Keratinocyte (primary cell): ENCODE results near the gene MEF2A. TPM values are rescaled to one million over a fixed set of nuclear protein-coding genes. Genes with fewer than 3 reads are reported as not detected.

Source experiments
- DNase-seq: peaks from one replicate; pipeline ENCODE4 v3.0.0-alpha.2; 2011; ENCODE audit warnings: low read depth, missing footprints, low spot score
- FAIRE-seq: peaks from 2 replicates; lab custom pipeline; 2011; peaks lifted over from hg19 to GRCh38; lab: Jason Lieb, UNC
- H2AFZ ChIP-seq: 2 replicates; pipeline ENCODE4 v1.6.0; 2012; ENCODE audit warnings: low read length, control low read depth, inconsistent platforms; ENCODE audit not compliant: control insufficient read depth
- H3K27ac ChIP-seq: 2 replicates; pipeline ENCODE4 v1.5.1; 2011; ENCODE audit warnings: low read length; ENCODE audit not compliant: control insufficient read depth, insufficient read depth
- H3K27me3 ChIP-seq: 3 replicates; pipeline ENCODE4 v1.6.0; 2011; ENCODE audit warnings: low read length; ENCODE audit not compliant: control insufficient read depth, insufficient read depth; ENCODE audit errors: extremely low read depth
- H3K36me3 ChIP-seq, 2 experiments: 2 replicates in 1 of 2; 3 replicates in 1 of 2; pipeline ENCODE4 v1.5.1; 2011; ENCODE audit warnings: low read length in 2 of 2, mild to moderate bottlenecking in 1 of 2; ENCODE audit not compliant: control insufficient read depth in 2 of 2, insufficient read depth in 2 of 2; ENCODE audit errors: extremely low read depth in 1 of 2
- H3K4me1 ChIP-seq: 3 replicates; pipeline ENCODE4 v1.5.1; 2011; ENCODE audit warnings: low read length; ENCODE audit not compliant: control insufficient read depth, insufficient read depth; ENCODE audit errors: extremely low read depth
- H3K4me2 ChIP-seq: 3 replicates; pipeline ENCODE4 v1.6.0; 2011; ENCODE audit warnings: low read depth, low read length; ENCODE audit not compliant: control insufficient read depth, insufficient read depth; ENCODE audit errors: extremely low read depth
- H3K4me3 ChIP-seq, 3 experiments: fragments of 200-600 bp in 1 of 3; sonication (generic) in 1 of 3; 2 replicates in 2 of 3; 3 replicates in 1 of 3; pipeline ENCODE4 v1.5.1; 2011 to 2016; ENCODE audit warnings: low read length in 3 of 3, mild to moderate bottlenecking in 3 of 3, control low read depth in 2 of 3, inconsistent platforms in 1 of 3, low read depth in 1 of 3, mixed read lengths in 1 of 3, mixed run types in 1 of 3, moderate library complexity in 1 of 3; ENCODE audit not compliant: control insufficient read depth in 2 of 3, insufficient read depth in 2 of 3; ENCODE audit errors: extremely low read depth in 1 of 3
- H3K79me2 ChIP-seq: 2 replicates; pipeline ENCODE4 v1.6.0; 2012; ENCODE audit warnings: low read length; ENCODE audit not compliant: control insufficient read depth, insufficient read depth
- H3K9ac ChIP-seq: 3 replicates; pipeline ENCODE4 v1.6.0; 2011; ENCODE audit warnings: low read length; ENCODE audit not compliant: control insufficient read depth, insufficient read depth; ENCODE audit errors: extremely low read depth
- H3K9me1 ChIP-seq: 3 replicates; pipeline ENCODE4 v1.6.0; 2011; ENCODE audit warnings: low read length; ENCODE audit not compliant: control insufficient read depth, insufficient read depth; ENCODE audit errors: extremely low read depth
- H3K9me3 ChIP-seq: 2 replicates; pipeline ENCODE4 v1.5.1; 2012; ENCODE audit warnings: low read depth, low read length; ENCODE audit not compliant: control insufficient read depth
- H4K20me1 ChIP-seq: 3 replicates; pipeline ENCODE4 v1.6.0; 2011; ENCODE audit warnings: low read length; ENCODE audit not compliant: control insufficient read depth, insufficient read depth; ENCODE audit errors: extremely low read depth
- CTCF ChIP-seq, 3 experiments: IDR thresholded peaks in 1 of 3; conservative IDR thresholded peaks in 1 of 3; optimal IDR thresholded peaks in 1 of 3; 2 replicates in 2 of 3; 3 replicates in 1 of 3; pipeline versions ENCODE3 to v1.5.1; 2011; ENCODE audit warnings: low read length in 3 of 3, mild to moderate bottlenecking in 3 of 3, moderate library complexity in 2 of 3, control low read depth in 1 of 3, inconsistent platforms in 1 of 3; ENCODE audit not compliant: insufficient read depth in 2 of 3; ENCODE audit errors: extremely low read depth in 1 of 3
- EZH2 ChIP-seq: IDR thresholded peaks from one replicate; pipeline ENCODE4 v1.6.1; 2012; ENCODE audit warnings: inconsistent platforms, mild to moderate bottlenecking, low read length, moderate library complexity
- dilution Hi-C: fragments of 300-500 bp; cut with MboI; formaldehyde crosslinking; loops from one replicate; pipeline ENCODE4 v1.7.0; 2020; ENCODE audit warnings: low sequenced_read_pairs; ENCODE audit not compliant: extremely low pct_ligation_motif_present
- polyA plus RNA-seq, 5 experiments: library from polyadenylated mRNA; depleted of rRNA in 3 of 5; stranded (reverse) in 3 of 5; stranded (forward) in 1 of 5; unstranded in 1 of 5; fragments of >200 nt; gene quantifications; 1 replicate in 1 of 5; 2 replicates in 3 of 5; 3 replicates in 1 of 5; pipeline versions ENCODE4 v1.2.1 to v1.2.3, GENCODE V29; 2011 to 2012; ENCODE audit warnings: missing spikeins in 2 of 5, low read depth in 1 of 5, low replicate concordance in 1 of 5

The MEF2A gene
- polyA plus RNA-seq, 1 donor (not counting 4 experiments of a cell fraction or from before 2014, with no cell fraction given), result 27.4 TPM

- Histone ChIP-seq H3K9ac (no peak overlapping the region), H3K79me2 (peaks cover 52% of the 10 kb centered on the region), H3K9me3 (no peaks in the 10 kb centered on the region), H3K36me3 (no peaks in the 10 kb centered on the region), H3K27me3 (no peaks in the 10 kb centered on the region), H3K9me1 (no peaks in the 10 kb centered on the region), H3K4me3 (no peak overlapping the region), H3K4me2 (no peak overlapping the region), H3K4me1 (peaks cover 24% of the 10 kb centered on the region), H2AFZ (no peak overlapping the region), H3K27ac (no peak overlapping the region), H4K20me1 (no peaks in the 10 kb centered on the region)
- dilution Hi-C loops, result no loop called here
- TF ChIP-seq CTCF (optimal IDR thresholded peaks at IDR 0.05 in 1 of 3, IDR thresholded peaks at IDR 0.05 in 1 of 3, conservative IDR thresholded peaks at IDR 0.05 in 1 of 3; ENCODE audit: extremely low read depth in 1 of 3, insufficient read depth in 2 of 3, low read length in 3 of 3) (no peak), EZH2 (no peak)
- no peak for DNase-seq
- FAIRE-seq, result no peak
Observed at GRCh38 chr15:99613481-99613880, 47.7 kb downstream of the MEF2A start.

- FAIRE-seq, result no peak
- peaks cover 46% of the 10 kb centered on the region for H3K79me2 ChIP-seq
- no peaks in the 10 kb centered on the region for H3K9me1 ChIP-seq
- no peak overlapping the region for H2AFZ ChIP-seq
- TF ChIP-seq EZH2 (no peak), CTCF (optimal IDR thresholded peaks at IDR 0.05 in 1 of 3, IDR thresholded peaks at IDR 0.05 in 1 of 3, conservative IDR thresholded peaks at IDR 0.05 in 1 of 3; ENCODE audit: extremely low read depth in 1 of 3, insufficient read depth in 2 of 3, low read length in 3 of 3) (no peak)
- peaks cover 30% of the 10 kb centered on the region for H3K4me1 ChIP-seq
- DNase-seq, result no peak
- no peak overlapping the region for H3K9ac ChIP-seq
- dilution Hi-C loops, result no loop called here
- H3K9me3 ChIP-seq, result no peaks in the 10 kb centered on the region
- no peak overlapping the region for H3K4me2 ChIP-seq
- H3K27me3 ChIP-seq, result no peaks in the 10 kb centered on the region
- no peak overlapping the region for H3K27ac ChIP-seq
- H4K20me1 ChIP-seq, result no peaks in the 10 kb centered on the region
- H3K36me3 ChIP-seq, result no peaks in the 10 kb centered on the region
- no peak overlapping the region for H3K4me3 ChIP-seq
Observed at GRCh38 chr15:99613887-99614647, 48.3 kb downstream of the MEF2A start.
